Measurements from ENCODE around the gene BANP. TPM values are rescaled to one million over a fixed set of nuclear protein-coding genes. Genes with fewer than 3 reads are reported as not detected.

The BANP gene
- total RNA-seq, 1 donor, result 15.5 TPM

GRCh38 chr16:87917503-87917902, 33.7 kb upstream of the BANP start:
- H3K4me3 ChIP-seq (ENCODE audit: low read depth, low read length), result no peak overlapping the region
- DNase-seq (ENCODE audit: low read depth), result no peak
- TF ChIP-seq CTCF (IDR thresholded peaks at IDR 0.05; ENCODE audit: insufficient read depth, low read length), result no peak

- no peak for TF ChIP-seq CTCF (IDR thresholded peaks at IDR 0.05; ENCODE audit: insufficient read depth, low read length)
- DNase-seq (ENCODE audit: low read depth), result peak; percentile 77
- H3K4me3 ChIP-seq (ENCODE audit: low read depth, low read length), result no peak overlapping the region
Measured at GRCh38 chr16:87918338-87918737, 32.9 kb upstream of the BANP start.

- peak; percentile 45 for DNase-seq (ENCODE audit: low read depth)
- H3K4me3 ChIP-seq (ENCODE audit: low read depth, low read length), result no peak overlapping the region
- TF ChIP-seq CTCF (IDR thresholded peaks at IDR 0.05; ENCODE audit: insufficient read depth, low read length), result no peak
Measured at GRCh38 chr16:87918866-87919680, 32.2 kb upstream of the BANP start.

- DNase-seq (ENCODE audit: low read depth), result no peak
- H3K4me3 ChIP-seq (ENCODE audit: low read depth, low read length), result no peak overlapping the region
- TF ChIP-seq CTCF (IDR thresholded peaks at IDR 0.05; ENCODE audit: insufficient read depth, low read length), result no peak
Measured at GRCh38 chr16:87919681-87919994, 31.6 kb upstream of the BANP start.

- DNase-seq (ENCODE audit: low read depth), result no peak
- no peak for TF ChIP-seq CTCF (IDR thresholded peaks at IDR 0.05; ENCODE audit: insufficient read depth, low read length)
- no peak overlapping the region for H3K4me3 ChIP-seq (ENCODE audit: low read depth, low read length)
Measured at GRCh38 chr16:87921236-87921773, 29.9 kb upstream of the BANP start.

GRCh38 chr16:87922250-87922871, 28.9 kb upstream of the BANP start:
- H3K4me3 ChIP-seq (ENCODE audit: low read depth, low read length), result no peak overlapping the region
- TF ChIP-seq CTCF (IDR thresholded peaks at IDR 0.05; ENCODE audit: insufficient read depth, low read length), result no peak
- no peak for DNase-seq (ENCODE audit: low read depth)

Measured in fibroblast of the aortic adventitia (primary cell).